Fibroblast of mammary gland (primary cell): Measurements from ENCODE around the gene API5.

Experiments used
- DNase-seq: peaks from one replicate; pipeline ENCODE4 v3.0.0-alpha.2; 2010; ENCODE audit warnings: low read depth
- H3K4me3 ChIP-seq: 2 replicates; pipeline ENCODE4 v1.5.1; 2011; ENCODE audit warnings: low read depth, mild to moderate bottlenecking, low read length, moderate library complexity; ENCODE audit not compliant: control insufficient read depth
- CTCF ChIP-seq: conservative IDR thresholded peaks from 2 replicates; pipeline ENCODE4 v1.5.1; 2011; ENCODE audit warnings: low read depth, low read length, inconsistent platforms; ENCODE audit not compliant: control insufficient read depth, insufficient read depth

Gene API5

DNA sequence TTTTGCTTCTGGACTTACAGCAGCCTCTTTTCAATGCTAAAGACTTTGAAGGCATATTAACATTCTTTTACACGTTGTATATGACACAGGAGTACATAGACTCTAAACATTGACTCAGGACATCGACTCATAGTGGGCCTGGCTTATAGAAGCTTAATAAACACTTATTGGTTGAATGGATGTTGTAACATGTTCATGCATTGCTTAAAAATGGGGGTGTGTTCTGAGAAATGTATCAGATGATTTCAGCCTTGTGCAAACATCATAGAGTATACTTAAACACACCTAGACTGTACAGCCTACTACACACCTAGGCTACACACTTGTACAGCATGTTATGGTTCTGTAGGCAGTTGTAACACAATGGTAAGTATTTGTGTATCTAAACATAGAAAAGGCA is 64.8 kb downstream of the API5 start:
- peak; percentile 91 for DNase-seq
- H3K4me3 ChIP-seq = no peak overlapping the region
- no peak for TF ChIP-seq CTCF

DNA sequence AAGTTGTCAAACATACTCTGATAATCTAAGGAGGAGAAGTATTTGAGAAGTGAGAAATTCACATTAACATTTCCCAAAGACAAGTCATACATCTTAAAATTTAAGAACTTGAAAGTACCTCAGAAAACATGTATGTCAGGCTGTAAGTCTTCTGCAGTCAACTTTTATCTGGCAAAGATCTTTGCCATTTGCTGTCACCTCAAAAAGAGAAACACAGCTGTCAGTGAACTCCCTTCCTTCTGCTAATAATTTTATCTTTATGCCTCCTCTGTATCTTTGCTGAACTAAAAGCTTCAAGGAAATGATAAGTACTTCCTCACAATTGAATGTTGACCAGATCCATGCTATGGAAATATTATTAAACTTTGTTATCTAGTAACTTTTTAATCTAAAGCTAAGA is 65.6 kb downstream of the API5 start:
- no peak overlapping the region for H3K4me3 ChIP-seq
- DNase-seq = no peak
- TF ChIP-seq CTCF = no peak

DNA sequence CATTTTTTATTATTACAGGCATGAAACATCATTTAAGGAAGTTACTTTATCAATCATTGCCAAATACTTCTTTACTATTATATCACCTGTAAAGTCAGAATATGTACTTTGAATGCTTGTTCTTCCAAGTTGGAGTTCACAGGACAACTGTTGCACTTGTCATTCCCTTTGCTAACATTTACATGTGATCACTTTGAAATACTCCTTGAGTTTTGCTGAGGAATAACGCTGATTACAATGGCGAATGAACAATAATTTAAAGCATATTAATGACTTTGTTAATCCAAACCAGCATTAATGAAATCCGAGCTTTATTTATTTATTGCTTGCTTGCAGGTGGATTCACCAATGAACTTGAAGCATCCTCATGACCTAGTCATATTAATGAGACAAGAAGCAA is 67.1 kb downstream of the API5 start:
- no peak overlapping the region for H3K4me3 ChIP-seq

DNA sequence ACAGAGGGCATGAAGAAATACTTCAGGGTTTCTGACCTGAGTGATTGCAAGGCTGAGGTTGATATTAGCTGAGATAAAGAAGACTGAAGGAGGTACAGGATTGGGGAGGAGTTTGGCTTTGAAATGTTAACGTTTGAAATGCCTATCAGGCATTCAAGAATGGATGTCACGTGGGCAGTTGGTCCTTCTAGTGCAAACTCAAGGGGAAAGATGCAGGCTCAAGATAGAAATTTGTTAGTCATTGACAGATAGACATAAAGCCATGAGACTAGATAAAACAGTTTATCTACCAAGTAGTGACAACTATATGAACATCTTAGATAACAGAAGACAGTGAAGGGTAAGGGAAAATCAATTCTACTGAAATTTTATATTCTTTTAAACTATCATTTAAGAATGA is 70.0 kb downstream of the API5 start:
- DNase-seq = no peak
- no peak overlapping the region for H3K4me3 ChIP-seq
- TF ChIP-seq CTCF = no peak

More for the DNA sequence above, 67.1 kb downstream of the API5 start:
- no peak for TF ChIP-seq CTCF
- DNase-seq = no peak

- H3K4me3 ChIP-seq = no peak overlapping the region
- DNase-seq = no peak
- no peak for TF ChIP-seq CTCF
Measured at GRCh38 chr11:43382614-43383013, 70.8 kb downstream of the API5 start.

DNA sequence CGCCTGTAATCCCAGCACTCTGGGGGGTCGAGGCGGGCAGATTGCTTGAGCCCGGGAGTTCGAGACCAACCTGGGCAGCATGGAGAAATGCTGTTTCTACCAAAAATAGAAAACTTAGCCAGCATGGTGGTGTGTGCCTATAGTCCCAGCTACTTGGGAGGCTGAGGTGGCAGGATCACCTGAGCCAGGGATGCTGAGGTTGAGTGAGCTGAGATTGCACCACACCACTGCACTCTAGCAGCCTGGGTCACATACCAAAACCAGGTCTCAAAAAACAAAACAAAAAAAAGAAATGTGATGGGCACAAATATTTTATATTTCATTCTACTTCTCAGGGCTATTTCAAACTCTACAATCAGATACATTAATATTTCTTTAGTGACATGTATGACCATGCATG is 72.6 kb downstream of the API5 start:
- no peak overlapping the region for H3K4me3 ChIP-seq
- no peak for TF ChIP-seq CTCF

DNA sequence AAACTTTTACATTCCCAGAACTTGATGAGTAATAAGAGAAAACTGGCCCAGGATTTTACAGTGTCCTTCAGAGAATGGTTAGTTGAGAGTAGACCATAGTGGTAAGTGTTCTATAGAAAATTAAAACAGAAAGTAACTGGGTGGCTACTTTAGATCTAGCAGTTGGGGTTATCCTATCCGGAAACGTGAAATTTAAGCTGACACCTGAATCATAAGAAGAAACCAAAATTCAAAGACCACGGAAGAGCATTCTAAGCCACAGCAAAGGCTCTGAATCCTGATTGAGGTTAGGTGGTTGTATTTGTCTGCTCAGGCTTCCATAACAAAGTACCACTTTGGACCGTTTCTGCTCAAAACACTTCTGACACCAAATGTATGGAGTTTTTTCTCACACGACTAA is 80.9 kb downstream of the API5 start:
- H3K4me3 ChIP-seq = no peak overlapping the region
- DNase-seq = no peak
- TF ChIP-seq CTCF = no peak

More for the DNA sequence above, 72.6 kb downstream of the API5 start:
- no peak for DNase-seq
